ENCODE data around the gene RNF167.

- TF ChIP-seq POLR2A (IDR thresholded peaks at IDR 0.05; ENCODE audit: low read depth, low read length): peak; percentile 27; the same call in 1 of the 2 replicates
- TF ChIP-seq POLR2AphosphoS5 (IDR thresholded peaks at IDR 0.05; ENCODE audit: low read depth, low read length): peak; percentile 85
- no peak for TF ChIP-seq TAF1 (IDR thresholded peaks at IDR 0.05; ENCODE audit: borderline replicate concordance, low read depth, low read length)
Measured at GRCh38 chr17:4942760-4943508, 2.9 kb downstream of the RNF167 start.

Data from GM12892 (cell line).